HG02970 (cell line): ENCODE data around the gene B4GALT5.

Source experiments
- ATAC-seq: cut with Tn5 transposase; IDR thresholded peaks from one replicate; pipeline ENCODE4 v1.9.1; 2021; ENCODE audit warnings: mild to moderate bottlenecking, moderate library complexity, moderate number of reproducible peaks; ENCODE audit not compliant: unreplicated experiment, low FRiP score

B4GALT5 gene

GRCh38 chr20:49701916-49702315 is 11.8 kb downstream of the B4GALT5 start:
- no peak for ATAC-seq

DNA sequence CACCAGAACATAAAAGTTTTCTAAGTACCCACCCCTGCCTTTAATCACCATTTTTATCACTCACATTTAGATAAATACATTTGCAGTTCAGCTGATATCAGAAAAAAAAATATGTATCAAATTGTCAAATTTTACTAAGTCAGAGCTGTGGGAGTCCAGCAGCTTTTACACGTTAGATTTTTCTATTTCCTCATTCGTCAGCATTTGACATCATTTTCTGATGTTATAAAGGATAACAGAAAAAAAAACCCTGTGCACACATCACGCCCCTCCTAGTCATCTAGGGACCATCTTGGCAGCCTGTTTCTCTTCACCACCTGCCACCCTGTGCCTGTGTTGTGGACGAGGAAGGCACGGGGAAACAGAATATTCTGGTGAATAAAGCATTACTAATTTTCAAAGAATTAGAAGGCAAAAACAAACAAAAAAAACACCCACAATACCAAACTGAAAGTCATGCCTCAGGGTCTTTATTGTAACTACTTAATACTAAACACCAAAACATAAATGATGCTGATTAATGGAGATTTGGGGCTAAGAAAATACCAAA is 12.4 kb downstream of the B4GALT5 start:
- no peak for ATAC-seq

- no peak for ATAC-seq
These were observed 13.1 kb downstream of the B4GALT5 start for GRCh38 chr20:49700411-49701185.

GRCh38 chr20:49699200-49699992 is 14.3 kb downstream of the B4GALT5 start:
- no peak for ATAC-seq

GRCh38 chr20:49698477-49698876 is 15.2 kb downstream of the B4GALT5 start:
- no peak for ATAC-seq

GRCh38 chr20:49697071-49697470 is 16.6 kb downstream of the B4GALT5 start:
- no peak for ATAC-seq

- no peak for ATAC-seq
These were observed 17.1 kb downstream of the B4GALT5 start for GRCh38 chr20:49696594-49696993.

DNA sequence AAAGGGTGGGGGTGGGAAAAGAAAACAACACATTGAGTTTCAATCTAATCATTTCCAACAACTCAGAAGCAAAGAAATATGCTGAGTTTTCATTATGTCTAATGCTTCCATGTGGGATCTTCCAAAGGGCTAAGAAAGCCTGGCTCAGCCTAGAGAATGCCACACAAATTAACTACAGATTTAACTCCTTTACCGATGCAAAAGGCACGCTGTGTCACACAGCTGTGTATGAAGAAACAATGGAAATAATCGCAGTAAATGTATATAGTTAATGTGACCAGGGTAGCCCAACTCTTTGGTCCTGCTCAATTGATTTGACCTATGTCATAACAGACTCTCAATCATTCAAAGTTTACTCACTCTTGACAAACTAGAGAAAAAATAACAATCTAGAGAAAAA is 17.8 kb downstream of the B4GALT5 start:
- no peak for ATAC-seq

- ATAC-seq: no peak
These were observed 19.1 kb downstream of the B4GALT5 start for GRCh38 chr20:49694450-49695071.

DNA sequence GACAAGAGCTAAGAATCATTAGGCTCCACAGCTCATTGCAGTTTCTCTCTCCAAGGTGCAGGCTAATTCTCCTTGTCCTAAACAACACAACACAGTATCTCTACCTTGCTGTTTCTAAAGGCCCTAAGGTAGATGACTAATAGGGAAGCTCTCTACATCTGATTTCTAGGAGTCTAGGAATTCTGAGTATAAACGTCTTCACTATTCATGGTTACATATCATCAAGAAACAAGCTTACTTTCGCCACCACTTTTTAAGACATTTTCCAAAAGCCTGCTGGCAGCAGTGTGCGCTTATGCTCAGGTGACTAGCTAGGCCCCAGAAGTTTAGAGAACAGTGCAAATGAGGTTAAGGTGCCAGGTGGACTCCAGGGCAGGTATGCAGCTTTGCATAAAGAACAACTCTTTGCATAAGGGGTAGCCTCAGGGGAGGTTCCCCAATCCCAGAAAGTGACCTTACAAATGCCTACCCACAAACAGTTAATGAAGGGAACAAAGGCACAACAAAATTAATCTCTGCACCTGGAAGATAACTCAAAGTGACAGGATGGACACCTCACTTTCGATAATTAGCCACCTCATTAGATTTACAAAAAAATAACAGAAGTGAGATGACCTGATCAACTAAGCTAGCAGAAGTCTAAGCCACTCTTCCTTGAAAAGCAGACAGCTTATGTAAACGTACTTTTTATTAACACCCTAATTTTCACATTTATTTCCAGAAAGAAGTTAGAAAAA is 20.1 kb downstream of the B4GALT5 start:
- ATAC-seq: no peak

DNA sequence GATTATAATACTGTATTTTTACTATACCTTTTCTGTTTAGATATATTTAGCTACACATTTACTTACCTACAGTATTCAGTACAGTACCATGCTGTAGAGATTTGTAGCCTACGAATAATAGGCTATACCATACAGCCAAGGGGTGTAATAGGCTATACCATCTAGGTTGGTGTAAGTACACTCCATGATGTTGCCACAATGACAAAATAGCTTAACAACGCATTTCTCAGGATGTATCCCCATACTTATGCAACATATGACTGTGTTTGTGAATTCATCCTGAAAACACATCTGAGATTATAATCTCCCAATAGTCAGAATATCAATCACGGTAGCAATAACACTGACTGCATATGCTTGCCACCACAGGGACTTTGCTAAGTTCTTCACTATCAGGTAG is 20.7 kb downstream of the B4GALT5 start:
- ATAC-seq: no peak

DNA sequence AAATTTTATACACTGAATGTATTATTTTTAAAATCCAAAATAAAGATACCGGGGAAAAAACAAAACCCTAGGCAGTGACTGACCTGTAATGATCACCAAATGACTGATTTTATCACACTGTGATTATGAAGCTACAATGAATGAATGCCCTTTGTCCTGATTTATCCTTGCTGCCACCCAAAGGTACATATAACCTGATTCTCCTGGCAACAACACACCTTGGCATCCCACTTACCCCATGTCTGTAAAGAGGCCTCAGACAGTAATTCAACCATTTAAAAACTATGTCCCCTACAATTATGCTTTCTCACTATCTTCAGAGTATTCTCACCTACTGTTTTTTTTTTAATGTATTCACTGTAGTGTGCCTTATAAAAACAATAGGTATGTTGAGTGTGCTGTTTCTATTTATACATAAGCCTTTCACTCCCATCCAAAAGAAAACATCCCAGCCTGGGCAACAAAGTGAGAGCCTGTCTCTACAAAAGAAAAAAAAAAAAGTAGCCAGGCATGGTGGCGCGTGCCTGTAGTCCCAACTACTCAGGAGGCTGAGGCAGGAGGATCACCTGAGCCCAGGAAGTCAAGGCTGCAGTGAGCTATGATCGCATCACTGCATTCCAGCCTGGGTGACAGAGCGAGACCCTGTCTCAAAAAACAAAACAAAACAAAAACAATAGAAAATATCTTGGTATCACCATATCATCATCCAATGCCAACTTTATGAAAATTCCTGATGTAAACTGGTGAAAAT is 21.7 kb downstream of the B4GALT5 start:
- ATAC-seq: no peak

- no peak for ATAC-seq
These were observed 22.6 kb downstream of the B4GALT5 start for GRCh38 chr20:49690899-49691620.

- no peak for ATAC-seq
These were observed 25.8 kb downstream of the B4GALT5 start for GRCh38 chr20:49687595-49688567.

- no peak for ATAC-seq
These were observed 27.9 kb downstream of the B4GALT5 start for GRCh38 chr20:49685809-49686208.

GRCh38 chr20:49685161-49685601 is 28.5 kb downstream of the B4GALT5 start:
- ATAC-seq: no peak

DNA sequence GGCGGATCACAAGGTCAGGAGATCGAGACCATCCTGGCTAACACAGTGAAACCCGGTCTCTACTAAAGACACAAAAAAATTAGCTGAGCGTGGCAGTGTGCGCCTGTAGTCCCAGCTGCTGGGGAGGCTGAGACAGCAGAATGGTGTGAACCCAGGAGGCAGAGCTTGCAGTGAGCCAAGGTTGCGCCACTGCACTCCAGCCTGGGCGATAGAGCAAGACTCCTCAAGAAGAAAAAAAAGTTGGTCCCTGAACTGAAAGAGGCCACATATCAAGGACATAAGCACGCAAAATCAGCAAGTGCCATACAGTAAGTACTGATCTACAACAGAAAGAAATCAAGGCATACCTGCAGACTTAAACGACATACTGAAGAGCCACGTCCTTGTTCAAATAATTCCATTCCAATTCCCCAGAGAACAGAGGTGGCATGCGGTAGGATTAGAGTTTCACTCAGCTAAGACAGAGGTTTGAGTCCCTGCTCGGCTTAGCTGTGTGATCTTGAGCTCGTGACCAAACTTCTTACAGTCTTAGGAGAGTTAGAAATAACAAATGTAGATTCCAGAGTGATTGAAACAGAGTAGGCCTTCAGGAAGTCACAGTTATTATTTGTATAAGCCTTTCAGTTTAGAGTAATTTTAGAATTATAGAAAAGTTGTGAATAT is 29.2 kb downstream of the B4GALT5 start:
- ATAC-seq: no peak
